CD4-positive, CD25-positive, alpha-beta regulatory T cell (primary cell): Measurements from ENCODE around the gene BACH1. TPM values are rescaled to one million over a fixed set of nuclear protein-coding genes. Genes with fewer than 3 reads are reported as not detected.

Source experiments
- ATAC-seq, 2 donors: fragments of 150-1000 bp; cut with Tn5 transposase; one replicate each; pipeline ENCODE4 v1.10.0; 2021; ENCODE audit warnings: low read depth in 2 of 2, moderate number of reproducible peaks in 2 of 2, moderate library complexity in 1 of 2
- DNase-seq, 3 donors: peaks; one replicate each; pipeline versions ENCODE4 v3.0.0 to v3.0.0-alpha.2; 2012 to 2022; ENCODE audit warnings: mixed read lengths in 1 of 3
- H3K27ac ChIP-seq: one replicate; pipeline ENCODE4 v1.7.0; 2013; ENCODE audit warnings: mild to moderate bottlenecking, low read length; ENCODE audit not compliant: insufficient read depth, poor library complexity, severe bottlenecking
- H3K27me3 ChIP-seq: one replicate; pipeline ENCODE4 v1.7.0; 2013; ENCODE audit warnings: low read length; ENCODE audit not compliant: control insufficient read depth, insufficient read depth
- H3K36me3 ChIP-seq: one replicate; pipeline ENCODE4 v1.7.0; 2013; ENCODE audit warnings: mild to moderate bottlenecking, low read length, moderate library complexity; ENCODE audit not compliant: control insufficient read depth, insufficient read depth
- H3K4me1 ChIP-seq: 2 replicates; pipeline ENCODE4 v1.7.0; 2013; ENCODE audit warnings: mild to moderate bottlenecking, low read length; ENCODE audit not compliant: insufficient read depth, control insufficient read depth, poor library complexity, severe bottlenecking
- H3K4me3 ChIP-seq: one replicate; pipeline ENCODE4 v1.7.0; 2013; ENCODE audit warnings: low read depth, mild to moderate bottlenecking, low read length, moderate library complexity
- H3K9me3 ChIP-seq, 2 experiments: 1 replicate in 1 of 2; 2 replicates in 1 of 2; pipeline ENCODE4 v1.7.0; 2013; ENCODE audit warnings: low read length in 2 of 2, mild to moderate bottlenecking in 1 of 2, moderate library complexity in 1 of 2; ENCODE audit not compliant: control insufficient read depth in 2 of 2
- H3K27ac Mint-ChIP-seq, 3 donors: one replicate each; pipeline ENCODE4 v1.8.0; 2020 to 2022; ENCODE audit warnings: mild to moderate bottlenecking in 3 of 3, mixed read lengths in 3 of 3, moderate library complexity in 2 of 3
- H3K27me3 Mint-ChIP-seq: one replicate; pipeline ENCODE4 v1.8.0; 2022; ENCODE audit warnings: mild to moderate bottlenecking, mixed read lengths
- H3K36me3 Mint-ChIP-seq: one replicate; pipeline ENCODE4 v1.8.0; 2020; ENCODE audit warnings: mixed read lengths
- H3K4me1 Mint-ChIP-seq, 4 donors: one replicate each; pipeline ENCODE4 v1.8.0; 2020 to 2022; ENCODE audit warnings: mixed read lengths in 4 of 4, mild to moderate bottlenecking in 1 of 4
- H3K4me3 Mint-ChIP-seq, 4 donors: one replicate each; pipeline ENCODE4 v1.8.0; 2020 to 2022; ENCODE audit warnings: mild to moderate bottlenecking in 4 of 4, mixed read lengths in 4 of 4, moderate library complexity in 3 of 4
- H3K9me3 Mint-ChIP-seq, 7 donors: one replicate each; pipeline ENCODE4 v1.8.0; 2020 to 2022; ENCODE audit warnings: mixed read lengths in 7 of 7, mild to moderate bottlenecking in 3 of 7, moderate library complexity in 2 of 7
- polyA plus RNA-seq, 4 donors: library from polyadenylated mRNA; unstranded; fragments of 300-500 nt; fragmentation: Illumina TruSeq; gene quantifications; one replicate each; pipeline ENCODE4 v1.2.3, GENCODE V29; 2021
- total RNA-seq: library from RNA; stranded (reverse); gene quantifications from one replicate; pipeline ENCODE4 v1.2.3, GENCODE V29; 2022

BACH1 gene
- total and polyA plus RNA-seq, 5 donors from 2014 or later, result 30.2 to 108 (median 42.5) TPM

GRCh38 chr21:29362758-29363157 is 64.0 kb downstream of the BACH1 start:
- Mint-ChIP-seq H3K4me3 (no peak overlapping the region), H3K27me3 (no peaks in the 10 kb centered on the region), H3K36me3 (peaks cover 30% of the 10 kb centered on the region), H3K27ac (no peak overlapping the region), H3K4me1 (peaks cover 7 to 17% (median 14%) of the 10 kb centered on the region in 4 donors), H3K9me3 (no peaks in the 10 kb centered on the region)
- DNase-seq (no peak), ATAC-seq (no peak)
- Histone ChIP-seq H3K4me1 (no peaks in the 10 kb centered on the region), H3K36me3 (no peaks in the 10 kb centered on the region), H3K27me3 (no peaks in the 10 kb centered on the region), H3K27ac (no peak overlapping the region), H3K4me3 (no peak overlapping the region), H3K9me3 (no peaks in the 10 kb centered on the region)

- Mint-ChIP-seq H3K27ac (no peak overlapping the region), H3K36me3 (peaks cover 38% of the 10 kb centered on the region), H3K4me1 (peaks cover 2 to 12% (median 9%) of the 10 kb centered on the region in 4 donors), H3K9me3 (no peaks in the 10 kb centered on the region), H3K27me3 (no peaks in the 10 kb centered on the region), H3K4me3 (no peak overlapping the region)
- no peak overlapping the region for H3K4me3 ChIP-seq
- no peaks in the 10 kb centered on the region for H3K4me1 ChIP-seq
- H3K9me3 ChIP-seq, result no peaks in the 10 kb centered on the region
- DNase-seq, result no peak
- no peak for ATAC-seq
- H3K36me3 ChIP-seq, result peaks cover 5% of the 10 kb centered on the region
- no peak overlapping the region for H3K27ac ChIP-seq
- no peaks in the 10 kb centered on the region for H3K27me3 ChIP-seq
Measured at GRCh38 chr21:29365661-29366265, 67.0 kb downstream of the BACH1 start.

- Histone ChIP-seq H3K27me3 (no peaks in the 10 kb centered on the region), H3K27ac (no peak overlapping the region), H3K36me3 (peaks cover 5% of the 10 kb centered on the region), H3K4me3 (no peak overlapping the region), H3K4me1 (no peaks in the 10 kb centered on the region), H3K9me3 (no peaks in the 10 kb centered on the region)
- peaks cover 33% of the 10 kb centered on the region for H3K36me3 Mint-ChIP-seq
- no peak overlapping the region for H3K4me3 Mint-ChIP-seq
- ATAC-seq, result no peak
- no peak for DNase-seq
- H3K9me3 Mint-ChIP-seq, result no peaks in the 10 kb centered on the region
- H3K27ac Mint-ChIP-seq, result no peak overlapping the region
- H3K4me1 Mint-ChIP-seq, result peaks cover 0 to 6% (median 3%) of the 10 kb centered on the region in 4 donors
- H3K27me3 Mint-ChIP-seq, result no peaks in the 10 kb centered on the region
Measured at GRCh38 chr21:29366532-29366931, 67.8 kb downstream of the BACH1 start.

GRCh38 chr21:29367335-29367734 is 68.6 kb downstream of the BACH1 start:
- Histone ChIP-seq H3K27me3 (no peaks in the 10 kb centered on the region), H3K27ac (no peak overlapping the region), H3K4me3 (no peak overlapping the region), H3K4me1 (no peaks in the 10 kb centered on the region), H3K36me3 (peaks cover 5% of the 10 kb centered on the region), H3K9me3 (no peaks in the 10 kb centered on the region)
- DNase-seq (no peak), ATAC-seq (no peak)
- Mint-ChIP-seq H3K4me3 (no peak overlapping the region), H3K36me3 (peaks cover 34% of the 10 kb centered on the region), H3K9me3 (no peaks in the 10 kb centered on the region), H3K4me1 (peaks cover 1 to 6% (median 3%) of the 10 kb centered on the region in 4 donors), H3K27me3 (no peaks in the 10 kb centered on the region), H3K27ac (no peak overlapping the region)

GRCh38 chr21:29368906-29369305 is 70.2 kb downstream of the BACH1 start:
- Mint-ChIP-seq H3K4me1 (peaks cover 3 to 6% (median 5%) of the 10 kb centered on the region in 4 donors), H3K9me3 (no peaks in the 10 kb centered on the region), H3K36me3 (peaks cover 27% of the 10 kb centered on the region), H3K27ac (no peak overlapping the region), H3K27me3 (no peaks in the 10 kb centered on the region), H3K4me3 (no peak overlapping the region)
- Histone ChIP-seq H3K27ac (no peak overlapping the region), H3K9me3 (no peaks in the 10 kb centered on the region), H3K4me1 (no peaks in the 10 kb centered on the region), H3K36me3 (peaks cover 5% of the 10 kb centered on the region), H3K4me3 (no peak overlapping the region), H3K27me3 (no peaks in the 10 kb centered on the region)
- no peak for DNase-seq
- ATAC-seq, result no peak

- H3K4me3 Mint-ChIP-seq, result no peak overlapping the region
- ATAC-seq (no peak), DNase-seq (no peak)
- no peaks in the 10 kb centered on the region for H3K27me3 ChIP-seq
- H3K36me3 Mint-ChIP-seq, result peaks cover 27% of the 10 kb centered on the region
- H3K27ac ChIP-seq, result no peak overlapping the region
- H3K4me1 ChIP-seq, result peaks cover 3% of the 10 kb centered on the region
- H3K27ac Mint-ChIP-seq, result no peak overlapping the region
- H3K9me3 ChIP-seq, result no peaks in the 10 kb centered on the region
- H3K4me3 ChIP-seq, result no peak overlapping the region
- no peaks in the 10 kb centered on the region for H3K27me3 Mint-ChIP-seq
- peaks cover 2 to 9% (median 6%) of the 10 kb centered on the region in 4 donors for H3K4me1 Mint-ChIP-seq
- H3K9me3 Mint-ChIP-seq, result no peaks in the 10 kb centered on the region
- H3K36me3 ChIP-seq, result peaks cover 5% of the 10 kb centered on the region
Measured at GRCh38 chr21:29371464-29371863, 72.7 kb downstream of the BACH1 start.

- peaks cover 8% of the 10 kb centered on the region for H3K4me1 ChIP-seq
- peak overlapping the region in 2 of 3 donors; percentile 64 to 85 for H3K27ac Mint-ChIP-seq
Measured at GRCh38 chr21:29372063-29372802, 73.5 kb downstream of the BACH1 start.

More at GRCh38 chr21:29372063-29372802, 73.5 kb downstream of the BACH1 start:
- H3K36me3 Mint-ChIP-seq, result peaks cover 21% of the 10 kb centered on the region
- Histone ChIP-seq H3K36me3 (peaks cover 5% of the 10 kb centered on the region), H3K27me3 (no peaks in the 10 kb centered on the region), H3K9me3 (no peaks in the 10 kb centered on the region), H3K4me3 (no peak overlapping the region), H3K27ac (no peak overlapping the region)
- no peaks in the 10 kb centered on the region for H3K9me3 Mint-ChIP-seq
- DNase-seq (peak; percentile 40 to 82 (median 72)), ATAC-seq (peak; percentile 71 to 73)
- H3K4me1 Mint-ChIP-seq, result peaks cover 7 to 17% (median 11%) of the 10 kb centered on the region in 4 donors
- H3K4me3 Mint-ChIP-seq, result no peak overlapping the region
- no peaks in the 10 kb centered on the region for H3K27me3 Mint-ChIP-seq
